ENCODE data around the gene FAM120A. TPM values are rescaled to one million over a fixed set of nuclear protein-coding genes. Genes with fewer than 3 reads are reported as not detected.

The FAM120A gene
- polyA plus RNA-seq, 1 experiment = 89.4 TPM

DNA sequence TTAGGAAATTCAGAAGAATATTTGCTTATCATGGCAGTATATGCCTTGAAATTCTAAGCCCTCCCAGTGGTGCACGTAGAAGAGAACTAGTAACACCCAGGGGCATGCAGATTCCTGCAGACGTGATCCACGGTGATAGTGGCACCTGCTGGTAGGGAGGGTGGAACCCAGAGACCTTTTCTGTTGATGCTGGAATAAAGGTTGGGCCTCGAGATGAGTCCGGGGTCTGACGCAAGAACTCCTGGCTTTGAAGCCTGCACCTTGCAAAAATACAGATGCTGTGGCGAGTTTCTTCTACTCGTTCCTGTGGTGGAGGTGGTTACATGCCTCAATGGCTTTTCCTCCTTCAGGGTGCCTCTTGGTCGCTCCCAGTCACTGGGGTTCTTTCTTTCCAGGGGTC, 85.4 kb downstream of the FAM120A start:
- ChIA-PET POLR2A (no interaction called here), CTCF (no interaction called here)
- no peak overlapping the region for H3K4me3 ChIP-seq (ENCODE audit: low read depth, low read length)
- no peak for DNase-seq (ENCODE audit: low read depth)
- no peaks in the 10 kb centered on the region for H3K27me3 ChIP-seq (ENCODE audit: control insufficient read depth, insufficient read depth, low read length)
- TF ChIP-seq, protein P1, sequence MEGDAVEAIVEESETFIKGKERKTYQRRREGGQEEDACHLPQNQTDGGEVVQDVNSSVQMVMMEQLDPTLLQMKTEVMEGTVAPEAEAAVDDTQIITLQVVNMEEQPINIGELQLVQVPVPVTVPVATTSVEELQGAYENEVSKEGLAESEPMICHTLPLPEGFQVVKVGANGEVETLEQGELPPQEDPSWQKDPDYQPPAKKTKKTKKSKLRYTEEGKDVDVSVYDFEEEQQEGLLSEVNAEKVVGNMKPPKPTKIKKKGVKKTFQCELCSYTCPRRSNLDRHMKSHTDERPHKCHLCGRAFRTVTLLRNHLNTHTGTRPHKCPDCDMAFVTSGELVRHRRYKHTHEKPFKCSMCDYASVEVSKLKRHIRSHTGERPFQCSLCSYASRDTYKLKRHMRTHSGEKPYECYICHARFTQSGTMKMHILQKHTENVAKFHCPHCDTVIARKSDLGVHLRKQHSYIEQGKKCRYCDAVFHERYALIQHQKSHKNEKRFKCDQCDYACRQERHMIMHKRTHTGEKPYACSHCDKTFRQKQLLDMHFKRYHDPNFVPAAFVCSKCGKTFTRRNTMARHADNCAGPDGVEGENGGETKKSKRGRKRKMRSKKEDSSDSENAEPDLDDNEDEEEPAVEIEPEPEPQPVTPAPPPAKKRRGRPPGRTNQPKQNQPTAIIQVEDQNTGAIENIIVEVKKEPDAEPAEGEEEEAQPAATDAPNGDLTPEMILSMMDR (IDR thresholded peaks at IDR 0.05; ENCODE audit: insufficient read depth, low read depth, low read length) = no peak
- peaks cover 11% of the 10 kb centered on the region for H3K36me3 ChIP-seq (ENCODE audit: control insufficient read depth, insufficient read depth, low read length)

GRCh38 chr9:93540305-93540704, 88.8 kb downstream of the FAM120A start:
- Histone ChIP-seq H3K27me3 (ENCODE audit: control insufficient read depth, insufficient read depth, low read length) (no peaks in the 10 kb centered on the region), H3K36me3 (ENCODE audit: control insufficient read depth, insufficient read depth, low read length) (peaks cover 19% of the 10 kb centered on the region), H3K4me3 (ENCODE audit: low read depth, low read length) (no peak overlapping the region)
- POLR2A ChIA-PET = no interaction called here
- CTCF ChIA-PET = no interaction called here
- DNase-seq (ENCODE audit: low read depth) = no peak
- TF ChIP-seq, protein P1 (IDR thresholded peaks at IDR 0.05; ENCODE audit: insufficient read depth, low read depth, low read length) = no peak

DNA sequence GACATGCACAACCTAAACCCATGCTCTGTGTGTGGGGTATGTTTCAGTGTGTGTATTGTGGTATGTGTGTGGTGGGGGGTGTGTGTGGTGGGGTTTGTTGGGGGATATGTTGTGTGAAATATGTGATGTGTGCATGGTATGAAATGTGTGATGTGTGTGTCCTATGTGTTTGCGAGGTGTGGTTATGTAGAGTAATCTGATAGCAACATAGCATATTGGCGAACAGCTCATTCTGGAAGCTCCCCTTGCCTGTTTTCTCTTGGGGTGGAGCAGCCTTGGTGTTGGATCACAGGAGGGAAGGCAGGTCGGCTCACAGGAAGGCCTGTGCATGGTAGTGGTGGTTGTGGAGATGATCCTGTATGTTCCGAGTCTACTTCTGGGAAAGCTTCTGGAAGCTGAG, 89.5 kb downstream of the FAM120A start:
- ChIA-PET POLR2A (no interaction called here), CTCF (no interaction called here)

DNA sequence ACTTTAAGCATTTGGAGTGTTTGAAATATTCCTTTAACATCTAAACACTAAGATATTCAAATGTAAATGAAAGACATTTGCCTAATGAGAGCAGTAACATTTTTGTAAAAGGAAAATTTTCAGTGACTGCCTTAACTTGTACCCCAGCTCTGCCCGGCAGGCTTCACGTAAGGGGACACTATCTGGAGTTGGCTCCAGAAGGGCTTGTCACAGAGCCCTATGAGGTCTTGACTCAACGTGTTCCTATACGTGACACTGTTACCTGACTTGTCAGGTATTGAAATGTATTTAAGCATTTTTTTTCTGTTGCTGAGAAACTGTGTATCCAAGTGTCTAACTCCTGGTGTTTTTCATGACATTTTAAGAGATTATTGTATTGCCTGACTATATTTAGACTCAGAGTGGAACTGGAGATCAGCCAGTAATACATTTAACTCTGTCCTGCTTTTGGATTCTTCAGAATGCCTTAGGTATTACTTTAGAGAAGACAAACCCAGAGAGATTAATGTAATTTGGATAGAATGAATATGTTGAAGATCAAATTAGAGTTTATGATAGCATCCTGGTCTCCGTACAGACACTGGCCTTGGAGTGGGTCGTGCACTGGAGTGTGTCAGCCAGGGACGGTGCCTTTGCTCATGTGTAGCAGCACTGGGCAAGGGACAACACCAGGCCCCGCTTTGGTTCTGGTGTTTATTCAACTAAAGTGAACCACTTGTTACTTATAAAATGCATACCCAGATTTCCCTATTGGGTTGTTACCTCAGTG, 90.3 kb downstream of the FAM120A start:
- TF ChIP-seq, protein P1 (IDR thresholded peaks at IDR 0.05; ENCODE audit: insufficient read depth, low read depth, low read length) = no peak
- ChIA-PET POLR2A (no interaction called here), CTCF (no interaction called here)
- no peak overlapping the region for H3K4me3 ChIP-seq (ENCODE audit: low read depth, low read length)
- peaks cover 22% of the 10 kb centered on the region for H3K36me3 ChIP-seq (ENCODE audit: control insufficient read depth, insufficient read depth, low read length)
- H3K27me3 ChIP-seq (ENCODE audit: control insufficient read depth, insufficient read depth, low read length) = no peaks in the 10 kb centered on the region
- no peak for DNase-seq (ENCODE audit: low read depth)

More for the DNA sequence above, 89.5 kb downstream of the FAM120A start:
- H3K27me3 ChIP-seq (ENCODE audit: control insufficient read depth, insufficient read depth, low read length) = no peaks in the 10 kb centered on the region
- DNase-seq (ENCODE audit: low read depth) = no peak
- H3K4me3 ChIP-seq (ENCODE audit: low read depth, low read length) = no peak overlapping the region
- H3K36me3 ChIP-seq (ENCODE audit: control insufficient read depth, insufficient read depth, low read length) = peaks cover 19% of the 10 kb centered on the region
- TF ChIP-seq, protein P1 (IDR thresholded peaks at IDR 0.05; ENCODE audit: insufficient read depth, low read depth, low read length) = no peak

DNA sequence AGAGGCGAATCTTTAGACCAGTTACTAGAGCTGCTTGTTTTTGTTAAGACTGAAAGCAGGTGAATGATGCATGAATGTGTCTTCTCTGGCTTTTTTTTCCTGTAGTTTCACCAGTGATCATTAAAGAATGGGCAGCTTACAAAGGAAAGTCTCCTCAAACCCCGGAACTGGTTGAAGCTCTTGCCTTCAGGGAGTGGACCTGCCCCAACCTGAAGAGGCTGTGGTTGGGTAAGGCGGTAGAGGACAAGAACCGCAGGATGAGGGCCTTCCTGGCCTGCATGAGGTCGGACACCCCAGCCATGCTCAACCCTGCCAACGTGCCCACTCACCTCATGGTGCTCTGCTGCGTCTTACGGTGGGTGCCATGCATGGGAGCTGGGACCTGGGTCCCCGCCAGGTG, 91.6 kb downstream of the FAM120A start:
- CTCF ChIA-PET = interaction anchor here (0.6 kb wide), 1 partner anchor 219 kb away, joined by 3 read pairs; no protein-coding TSS in a partner anchor

More for the DNA sequence above, 91.6 kb downstream of the FAM120A start:
- H3K27me3 ChIP-seq (ENCODE audit: control insufficient read depth, insufficient read depth, low read length) = no peaks in the 10 kb centered on the region
- no peak for DNase-seq (ENCODE audit: low read depth)
- peaks cover 23% of the 10 kb centered on the region for H3K36me3 ChIP-seq (ENCODE audit: control insufficient read depth, insufficient read depth, low read length)
- H3K4me3 ChIP-seq (ENCODE audit: low read depth, low read length) = no peak overlapping the region
- POLR2A ChIA-PET = no interaction called here
- TF ChIP-seq, protein P1 (IDR thresholded peaks at IDR 0.05; ENCODE audit: insufficient read depth, low read depth, low read length) = no peak
